GM23338 (cell line): ENCODE results near the gene ERH. TPM values are rescaled to one million over a fixed set of nuclear protein-coding genes. Genes with fewer than 3 reads are reported as not detected.

Experiments
- ATAC-seq: fragments of 200-7000 bp; cut with Tn5 transposase; 3 replicates; pipeline ENCODE4 v1.9.1; 2020
- DNase-seq: peaks from one replicate; pipeline ENCODE4 v3.0.0-alpha.2; 2015; ENCODE audit warnings: low spot score
- H2AFZ ChIP-seq: fragments of 200-600 bp; sonication (generic); 2 replicates; pipeline ENCODE4 v1.8.0; 2016; ENCODE audit warnings: antibody characterized with exemption, mild to moderate bottlenecking, moderate library complexity
- H3F3A ChIP-seq: fragments of 200-600 bp; sonication (generic); replicated peaks from 2 replicates; pipeline ENCODE4 v1.8.0; 2017; ENCODE audit warnings: antibody characterized with exemption, mixed run types, low read depth
- H3K27ac ChIP-seq: fragments of 200-600 bp; sonication (generic); 2 replicates; pipeline ENCODE4 v1.6.1; 2016; ENCODE audit warnings: low read depth
- H3K27me3 ChIP-seq: fragments of 200-600 bp; sonication (generic); 2 replicates; pipeline ENCODE4 v1.8.0; 2016; ENCODE audit warnings: mild to moderate bottlenecking, mixed run types, moderate library complexity; ENCODE audit not compliant: insufficient read depth
- H3K36me3 ChIP-seq: fragments of 200-600 bp; sonication (generic); 2 replicates; pipeline ENCODE4 v1.8.0; 2016; ENCODE audit warnings: mild to moderate bottlenecking; ENCODE audit not compliant: insufficient read depth
- H3K4me1 ChIP-seq: fragments of 200-600 bp; sonication (generic); 2 replicates; pipeline ENCODE4 v1.8.0; 2016; ENCODE audit warnings: mild to moderate bottlenecking, moderate library complexity; ENCODE audit not compliant: insufficient read depth
- H3K4me2 ChIP-seq: fragments of 200-600 bp; sonication (generic); 2 replicates; pipeline ENCODE4 v1.7.1; 2017; ENCODE audit warnings: mixed run types
- H3K4me3 ChIP-seq: fragments of 200-600 bp; sonication (generic); 2 replicates; pipeline ENCODE4 v1.6.1; 2016; ENCODE audit warnings: mixed run types
- H3K79me2 ChIP-seq: fragments of 200-600 bp; sonication (generic); replicated peaks from 2 replicates; pipeline ENCODE4 v1.8.0; 2017; ENCODE audit warnings: mild to moderate bottlenecking; ENCODE audit not compliant: insufficient read depth
- H3K9me2 ChIP-seq: fragments of 200-600 bp; sonication (generic); 2 replicates; pipeline ENCODE4 v1.8.0; 2017; ENCODE audit not compliant: insufficient read depth
- H4K20me1 ChIP-seq: fragments of 200-600 bp; sonication (generic); replicated peaks from 2 replicates; pipeline ENCODE4 v1.8.0; 2017; ENCODE audit warnings: mild to moderate bottlenecking; ENCODE audit not compliant: insufficient read depth
- H3K27ac Mint-ChIP-seq: 2 replicates; pipeline ENCODE4 v1.8.0; 2020; ENCODE audit warnings: inconsistent platforms, mild to moderate bottlenecking, moderate library complexity, mixed read lengths
- H3K27me3 Mint-ChIP-seq: 3 replicates; pipeline ENCODE4 v1.8.0; 2022; ENCODE audit warnings: low read depth, mild to moderate bottlenecking, moderate library complexity, mixed read lengths, inconsistent platforms; ENCODE audit not compliant: insufficient read depth, poor library complexity
- H3K36me3 Mint-ChIP-seq: 3 replicates; pipeline ENCODE4 v1.8.0; 2021; ENCODE audit warnings: low read depth, mild to moderate bottlenecking, inconsistent platforms, moderate library complexity, mixed read lengths
- H3K4me1 Mint-ChIP-seq: 3 replicates; pipeline ENCODE4 v1.8.0; 2020; ENCODE audit warnings: mild to moderate bottlenecking, inconsistent platforms, mixed read lengths
- H3K4me3 Mint-ChIP-seq: 3 replicates; pipeline ENCODE4 v1.8.0; 2021; ENCODE audit warnings: moderate library complexity, mild to moderate bottlenecking, inconsistent platforms, mixed read lengths
- H3K9me3 Mint-ChIP-seq: 3 replicates; pipeline ENCODE4 v1.8.0; 2020; ENCODE audit warnings: moderate library complexity, mild to moderate bottlenecking, inconsistent platforms, mixed read lengths
- CREB1 ChIP-seq: fragments of 250-450 bp; sonication (Bioruptor Pico); IDR thresholded peaks from 2 replicates; pipeline ENCODE4 v1.5.0; 2020; ENCODE audit warnings: low read depth, mild to moderate bottlenecking, moderate library complexity
- EZH2 ChIP-seq: fragments of 200-600 bp; sonication (generic); IDR thresholded peaks from one replicate; pipeline ENCODE4 v1.8.0; 2017; ENCODE audit warnings: antibody characterized with exemption, mild to moderate bottlenecking, low read depth; ENCODE audit not compliant: unreplicated experiment
- EZH2phosphoT487 ChIP-seq: fragments of 200-600 bp; sonication (generic); IDR thresholded peaks from one replicate; pipeline ENCODE4 v1.8.1; 2018; ENCODE audit warnings: antibody characterized with exemption; ENCODE audit not compliant: unreplicated experiment
- JUNB ChIP-seq: IDR thresholded peaks from one replicate; pipeline ENCODE4 v1.6.1; 2016; ENCODE audit warnings: antibody characterized with exemption; ENCODE audit not compliant: unreplicated experiment
- NANOG ChIP-seq: IDR thresholded peaks from 2 replicates; pipeline ENCODE4 v1.6.1; 2016; ENCODE audit warnings: antibody characterized with exemption, borderline replicate concordance
- POLR2AphosphoS5 ChIP-seq: IDR thresholded peaks from 2 replicates; pipeline ENCODE4 v1.6.1; 2016; ENCODE audit warnings: antibody characterized with exemption, low read depth
- STAT1 ChIP-seq: IDR thresholded peaks from one replicate; pipeline ENCODE4 v1.6.1; 2016; ENCODE audit warnings: antibody characterized with exemption; ENCODE audit not compliant: unreplicated experiment
- ZNF114 ChIP-seq: fragments of 250-450 bp; sonication (Bioruptor Pico); IDR thresholded peaks from 2 replicates; pipeline ENCODE4 v1.5.0; 2020; ENCODE audit warnings: mild to moderate bottlenecking, moderate library complexity
- polyA plus RNA-seq: library from polyadenylated mRNA; unstranded; fragments of >200 nt; fragmentation: Nextera tagmentation; extraction: Ambion mirVana; gene quantifications from 2 replicates; pipeline ENCODE4 v1.2.1, GENCODE V29; 2016
- total RNA-seq: library from RNA; depleted of rRNA; stranded (reverse); fragments of >200 nt; shearing (Covaris generic); gene quantifications from 2 replicates; pipeline ENCODE4 v1.2.3, GENCODE V29; 2014
- TF ChIP-seq, protein P1 (sequence below): fragments of 250-450 bp; sonication (Bioruptor Pico); IDR thresholded peaks from 2 replicates; pipeline ENCODE4 v1.5.0; 2020; ENCODE audit warnings: mild to moderate bottlenecking, moderate library complexity
- TF ChIP-seq, protein P2 (sequence below): IDR thresholded peaks from one replicate; pipeline ENCODE4 v1.6.1; 2018; ENCODE audit warnings: antibody characterized with exemption; ENCODE audit not compliant: unreplicated experiment
- TF ChIP-seq, protein P3 (sequence below), 2 experiments: fragments of 200-600 bp in 1 of 2; sonication (generic) in 1 of 2; conservative IDR thresholded peaks; 2 replicates each; pipeline versions ENCODE4 v1.5.1 to v1.6.1; 2016 to 2017; ENCODE audit warnings: antibody characterized with exemption in 2 of 2, low read depth in 2 of 2, mild to moderate bottlenecking in 2 of 2, moderate library complexity in 1 of 2

The ERH gene
- total and polyA plus RNA-seq, 2 experiments from 2014 or later = 188 to 545 TPM

DNA sequence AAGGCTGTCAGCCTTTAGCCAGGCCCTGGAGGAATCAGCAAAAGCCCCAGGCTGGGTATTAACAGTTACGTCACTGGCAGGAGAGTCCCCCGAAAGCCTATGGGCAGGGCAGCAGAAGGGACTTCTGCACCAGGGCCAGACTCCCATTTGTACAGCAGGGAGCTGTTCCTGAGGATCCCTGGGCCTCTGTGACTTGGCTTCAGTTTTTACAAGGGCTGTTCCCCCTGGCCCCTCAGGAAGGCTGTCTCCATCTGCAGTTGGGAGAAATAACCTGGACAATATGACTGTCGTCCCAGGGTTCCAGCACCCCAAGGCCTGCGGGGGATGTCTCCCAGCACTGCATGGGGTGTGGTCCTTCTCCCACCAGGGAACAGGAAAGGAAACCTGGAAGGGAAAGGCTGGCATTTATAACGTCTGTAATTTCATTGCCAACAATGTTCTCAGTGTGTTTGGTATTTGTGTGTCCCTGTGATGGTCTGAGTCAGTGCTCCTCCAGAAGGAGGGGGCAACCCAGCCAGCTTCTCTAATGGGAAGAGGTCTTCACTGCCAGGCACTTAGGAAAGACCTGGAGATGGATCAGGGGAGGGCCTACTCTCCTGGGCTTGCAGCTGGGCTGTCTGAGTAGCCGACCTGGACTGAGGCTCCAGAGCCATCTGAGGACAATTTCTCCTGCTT is 42.4 kb downstream of the ERH start:
- H2AFZ ChIP-seq = no peak overlapping the region
- ATAC-seq = no peak

DNA sequence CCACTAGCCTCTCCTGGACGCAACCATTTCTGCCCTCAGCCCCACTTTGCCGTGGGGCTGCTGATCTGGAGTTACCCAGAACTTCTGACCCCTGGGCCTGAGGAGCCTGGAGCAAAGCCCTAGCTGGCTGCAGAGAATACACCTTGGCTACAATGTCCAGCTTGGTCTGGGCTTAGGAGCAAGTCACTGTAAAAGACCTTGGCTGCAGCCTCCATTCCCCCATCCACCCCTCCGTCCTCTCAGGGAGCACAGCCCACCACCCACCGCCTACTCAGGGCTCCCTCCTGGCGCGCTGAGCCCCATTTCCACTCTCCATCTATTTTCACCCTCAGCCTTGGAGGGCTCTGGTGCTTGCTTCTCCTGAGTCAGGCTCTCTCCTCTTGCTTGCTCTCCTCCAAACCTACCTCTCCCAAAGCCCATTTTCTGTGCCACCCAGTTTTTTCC is 42.9 kb downstream of the ERH start:
- DNase-seq = no peak
- Histone ChIP-seq H4K20me1 (no peaks in the 10 kb centered on the region), H3K27ac (no peak overlapping the region), H2AFZ (no peak overlapping the region), H3K36me3 (no peaks in the 10 kb centered on the region), H3K79me2 (no peaks in the 10 kb centered on the region), H3K4me2 (no peak overlapping the region), H3K27me3 (no peaks in the 10 kb centered on the region), H3K4me3 (no peak overlapping the region), H3K4me1 (no peaks in the 10 kb centered on the region), H3F3A (no peaks in the 10 kb centered on the region), H3K9me2 (no peaks in the 10 kb centered on the region)
- ATAC-seq = no peak
- Mint-ChIP-seq H3K27ac (no peak overlapping the region), H3K4me3 (no peak overlapping the region), H3K4me1 (peaks cover 16% of the 10 kb centered on the region), H3K9me3 (no peaks in the 10 kb centered on the region), H3K36me3 (no peaks in the 10 kb centered on the region), H3K27me3 (peaks cover 4% of the 10 kb centered on the region)
- TF ChIP-seq, protein P1, sequence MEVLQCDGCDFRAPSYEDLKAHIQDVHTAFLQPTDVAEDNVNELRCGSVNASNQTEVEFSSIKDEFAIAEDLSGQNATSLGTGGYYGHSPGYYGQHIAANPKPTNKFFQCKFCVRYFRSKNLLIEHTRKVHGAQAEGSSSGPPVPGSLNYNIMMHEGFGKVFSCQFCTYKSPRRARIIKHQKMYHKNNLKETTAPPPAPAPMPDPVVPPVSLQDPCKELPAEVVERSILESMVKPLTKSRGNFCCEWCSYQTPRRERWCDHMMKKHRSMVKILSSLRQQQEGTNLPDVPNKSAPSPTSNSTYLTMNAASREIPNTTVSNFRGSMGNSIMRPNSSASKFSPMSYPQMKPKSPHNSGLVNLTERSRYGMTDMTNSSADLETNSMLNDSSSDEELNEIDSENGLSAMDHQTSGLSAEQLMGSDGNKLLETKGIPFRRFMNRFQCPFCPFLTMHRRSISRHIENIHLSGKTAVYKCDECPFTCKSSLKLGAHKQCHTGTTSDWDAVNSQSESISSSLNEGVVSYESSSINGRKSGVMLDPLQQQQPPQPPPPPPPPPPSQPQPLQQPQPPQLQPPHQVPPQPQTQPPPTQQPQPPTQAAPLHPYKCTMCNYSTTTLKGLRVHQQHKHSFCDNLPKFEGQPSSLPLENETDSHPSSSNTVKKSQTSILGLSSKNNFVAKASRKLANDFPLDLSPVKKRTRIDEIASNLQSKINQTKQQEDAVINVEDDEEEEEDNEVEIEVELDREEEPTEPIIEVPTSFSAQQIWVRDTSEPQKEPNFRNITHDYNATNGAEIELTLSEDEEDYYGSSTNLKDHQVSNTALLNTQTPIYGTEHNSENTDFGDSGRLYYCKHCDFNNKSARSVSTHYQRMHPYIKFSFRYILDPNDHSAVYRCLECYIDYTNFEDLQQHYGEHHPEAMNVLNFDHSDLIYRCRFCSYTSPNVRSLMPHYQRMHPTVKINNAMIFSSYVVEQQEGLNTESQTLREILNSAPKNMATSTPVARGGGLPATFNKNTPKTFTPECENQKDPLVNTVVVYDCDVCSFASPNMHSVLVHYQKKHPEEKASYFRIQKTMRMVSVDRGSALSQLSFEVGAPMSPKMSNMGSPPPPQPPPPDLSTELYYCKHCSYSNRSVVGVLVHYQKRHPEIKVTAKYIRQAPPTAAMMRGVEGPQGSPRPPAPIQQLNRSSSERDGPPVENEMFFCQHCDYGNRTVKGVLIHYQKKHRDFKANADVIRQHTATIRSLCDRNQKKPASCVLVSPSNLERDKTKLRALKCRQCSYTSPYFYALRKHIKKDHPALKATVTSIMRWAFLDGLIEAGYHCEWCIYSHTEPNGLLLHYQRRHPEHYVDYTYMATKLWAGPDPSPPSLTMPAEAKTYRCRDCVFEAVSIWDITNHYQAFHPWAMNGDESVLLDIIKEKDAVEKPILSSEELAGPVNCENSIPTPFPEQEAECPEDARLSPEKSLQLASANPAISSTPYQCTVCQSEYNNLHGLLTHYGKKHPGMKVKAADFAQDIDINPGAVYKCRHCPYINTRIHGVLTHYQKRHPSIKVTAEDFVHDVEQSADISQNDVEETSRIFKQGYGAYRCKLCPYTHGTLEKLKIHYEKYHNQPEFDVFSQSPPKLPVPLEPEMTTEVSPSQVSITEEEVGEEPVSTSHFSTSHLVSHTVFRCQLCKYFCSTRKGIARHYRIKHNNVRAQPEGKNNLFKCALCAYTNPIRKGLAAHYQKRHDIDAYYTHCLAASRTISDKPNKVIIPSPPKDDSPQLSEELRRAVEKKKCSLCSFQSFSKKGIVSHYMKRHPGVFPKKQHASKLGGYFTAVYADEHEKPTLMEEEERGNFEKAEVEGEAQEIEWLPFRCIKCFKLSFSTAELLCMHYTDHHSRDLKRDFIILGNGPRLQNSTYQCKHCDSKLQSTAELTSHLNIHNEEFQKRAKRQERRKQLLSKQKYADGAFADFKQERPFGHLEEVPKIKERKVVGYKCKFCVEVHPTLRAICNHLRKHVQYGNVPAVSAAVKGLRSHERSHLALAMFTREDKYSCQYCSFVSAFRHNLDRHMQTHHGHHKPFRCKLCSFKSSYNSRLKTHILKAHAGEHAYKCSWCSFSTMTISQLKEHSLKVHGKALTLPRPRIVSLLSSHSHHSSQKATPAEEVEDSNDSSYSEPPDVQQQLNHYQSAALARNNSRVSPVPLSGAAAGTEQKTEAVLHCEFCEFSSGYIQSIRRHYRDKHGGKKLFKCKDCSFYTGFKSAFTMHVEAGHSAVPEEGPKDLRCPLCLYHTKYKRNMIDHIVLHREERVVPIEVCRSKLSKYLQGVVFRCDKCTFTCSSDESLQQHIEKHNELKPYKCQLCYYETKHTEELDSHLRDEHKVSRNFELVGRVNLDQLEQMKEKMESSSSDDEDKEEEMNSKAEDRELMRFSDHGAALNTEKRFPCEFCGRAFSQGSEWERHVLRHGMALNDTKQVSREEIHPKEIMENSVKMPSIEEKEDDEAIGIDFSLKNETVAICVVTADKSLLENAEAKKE = no peak
- TF ChIP-seq, protein P2, sequence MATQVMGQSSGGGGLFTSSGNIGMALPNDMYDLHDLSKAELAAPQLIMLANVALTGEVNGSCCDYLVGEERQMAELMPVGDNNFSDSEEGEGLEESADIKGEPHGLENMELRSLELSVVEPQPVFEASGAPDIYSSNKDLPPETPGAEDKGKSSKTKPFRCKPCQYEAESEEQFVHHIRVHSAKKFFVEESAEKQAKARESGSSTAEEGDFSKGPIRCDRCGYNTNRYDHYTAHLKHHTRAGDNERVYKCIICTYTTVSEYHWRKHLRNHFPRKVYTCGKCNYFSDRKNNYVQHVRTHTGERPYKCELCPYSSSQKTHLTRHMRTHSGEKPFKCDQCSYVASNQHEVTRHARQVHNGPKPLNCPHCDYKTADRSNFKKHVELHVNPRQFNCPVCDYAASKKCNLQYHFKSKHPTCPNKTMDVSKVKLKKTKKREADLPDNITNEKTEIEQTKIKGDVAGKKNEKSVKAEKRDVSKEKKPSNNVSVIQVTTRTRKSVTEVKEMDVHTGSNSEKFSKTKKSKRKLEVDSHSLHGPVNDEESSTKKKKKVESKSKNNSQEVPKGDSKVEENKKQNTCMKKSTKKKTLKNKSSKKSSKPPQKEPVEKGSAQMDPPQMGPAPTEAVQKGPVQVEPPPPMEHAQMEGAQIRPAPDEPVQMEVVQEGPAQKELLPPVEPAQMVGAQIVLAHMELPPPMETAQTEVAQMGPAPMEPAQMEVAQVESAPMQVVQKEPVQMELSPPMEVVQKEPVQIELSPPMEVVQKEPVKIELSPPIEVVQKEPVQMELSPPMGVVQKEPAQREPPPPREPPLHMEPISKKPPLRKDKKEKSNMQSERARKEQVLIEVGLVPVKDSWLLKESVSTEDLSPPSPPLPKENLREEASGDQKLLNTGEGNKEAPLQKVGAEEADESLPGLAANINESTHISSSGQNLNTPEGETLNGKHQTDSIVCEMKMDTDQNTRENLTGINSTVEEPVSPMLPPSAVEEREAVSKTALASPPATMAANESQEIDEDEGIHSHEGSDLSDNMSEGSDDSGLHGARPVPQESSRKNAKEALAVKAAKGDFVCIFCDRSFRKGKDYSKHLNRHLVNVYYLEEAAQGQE = no peak
- TF ChIP-seq, protein P3, sequence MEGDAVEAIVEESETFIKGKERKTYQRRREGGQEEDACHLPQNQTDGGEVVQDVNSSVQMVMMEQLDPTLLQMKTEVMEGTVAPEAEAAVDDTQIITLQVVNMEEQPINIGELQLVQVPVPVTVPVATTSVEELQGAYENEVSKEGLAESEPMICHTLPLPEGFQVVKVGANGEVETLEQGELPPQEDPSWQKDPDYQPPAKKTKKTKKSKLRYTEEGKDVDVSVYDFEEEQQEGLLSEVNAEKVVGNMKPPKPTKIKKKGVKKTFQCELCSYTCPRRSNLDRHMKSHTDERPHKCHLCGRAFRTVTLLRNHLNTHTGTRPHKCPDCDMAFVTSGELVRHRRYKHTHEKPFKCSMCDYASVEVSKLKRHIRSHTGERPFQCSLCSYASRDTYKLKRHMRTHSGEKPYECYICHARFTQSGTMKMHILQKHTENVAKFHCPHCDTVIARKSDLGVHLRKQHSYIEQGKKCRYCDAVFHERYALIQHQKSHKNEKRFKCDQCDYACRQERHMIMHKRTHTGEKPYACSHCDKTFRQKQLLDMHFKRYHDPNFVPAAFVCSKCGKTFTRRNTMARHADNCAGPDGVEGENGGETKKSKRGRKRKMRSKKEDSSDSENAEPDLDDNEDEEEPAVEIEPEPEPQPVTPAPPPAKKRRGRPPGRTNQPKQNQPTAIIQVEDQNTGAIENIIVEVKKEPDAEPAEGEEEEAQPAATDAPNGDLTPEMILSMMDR (conservative IDR thresholded peaks at IDR 0.05; ENCODE audit: low read depth in 2 of 2) = no peak
- TF ChIP-seq NANOG = no peak
- no peak for TF ChIP-seq STAT1
- no peak for TF ChIP-seq EZH2phosphoT487
- no peak for TF ChIP-seq ZNF114 (CRISPR knock-in tag)
- no peak for TF ChIP-seq EZH2
- no peak for TF ChIP-seq POLR2AphosphoS5

More for the DNA sequence above, 42.4 kb downstream of the ERH start:
- Mint-ChIP-seq H3K27ac (no peak overlapping the region), H3K9me3 (no peaks in the 10 kb centered on the region), H3K27me3 (peaks cover 4% of the 10 kb centered on the region), H3K36me3 (no peaks in the 10 kb centered on the region), H3K4me3 (no peak overlapping the region), H3K4me1 (peaks cover 12% of the 10 kb centered on the region)
- no peak for TF ChIP-seq STAT1
- TF ChIP-seq JUNB = no peak
- TF ChIP-seq CREB1 (CRISPR knock-in tag) = no peak
- TF ChIP-seq NANOG = no peak
- TF ChIP-seq ZNF114 (CRISPR knock-in tag) = no peak
- Histone ChIP-seq H3F3A (no peaks in the 10 kb centered on the region), H4K20me1 (no peaks in the 10 kb centered on the region), H3K79me2 (no peaks in the 10 kb centered on the region), H3K4me3 (no peak overlapping the region), H3K4me1 (no peaks in the 10 kb centered on the region), H3K27me3 (no peaks in the 10 kb centered on the region), H3K9me2 (no peaks in the 10 kb centered on the region), H3K36me3 (no peaks in the 10 kb centered on the region), H3K4me2 (no peak overlapping the region), H3K27ac (no peak overlapping the region)
- no peak for DNase-seq
